ENCODE results near the gene GARS1. TPM values are rescaled to one million over a fixed set of nuclear protein-coding genes. Genes with fewer than 3 reads are reported as not detected.
A peak's percentile ranks its signal among the peaks of the same experiment; 100 is the strongest.

GARS1 gene
- total RNA-seq, 4 donors from 2014 or later = 33.5 to 71.2 (median 58.1) TPM

GRCh38 chr7:30679664-30680063 lies 85.0 kb downstream of the GARS1 start:
- no peak for TF ChIP-seq POLR2A (IDR thresholded peaks at IDR 0.05)
- TF ChIP-seq, protein P1, sequence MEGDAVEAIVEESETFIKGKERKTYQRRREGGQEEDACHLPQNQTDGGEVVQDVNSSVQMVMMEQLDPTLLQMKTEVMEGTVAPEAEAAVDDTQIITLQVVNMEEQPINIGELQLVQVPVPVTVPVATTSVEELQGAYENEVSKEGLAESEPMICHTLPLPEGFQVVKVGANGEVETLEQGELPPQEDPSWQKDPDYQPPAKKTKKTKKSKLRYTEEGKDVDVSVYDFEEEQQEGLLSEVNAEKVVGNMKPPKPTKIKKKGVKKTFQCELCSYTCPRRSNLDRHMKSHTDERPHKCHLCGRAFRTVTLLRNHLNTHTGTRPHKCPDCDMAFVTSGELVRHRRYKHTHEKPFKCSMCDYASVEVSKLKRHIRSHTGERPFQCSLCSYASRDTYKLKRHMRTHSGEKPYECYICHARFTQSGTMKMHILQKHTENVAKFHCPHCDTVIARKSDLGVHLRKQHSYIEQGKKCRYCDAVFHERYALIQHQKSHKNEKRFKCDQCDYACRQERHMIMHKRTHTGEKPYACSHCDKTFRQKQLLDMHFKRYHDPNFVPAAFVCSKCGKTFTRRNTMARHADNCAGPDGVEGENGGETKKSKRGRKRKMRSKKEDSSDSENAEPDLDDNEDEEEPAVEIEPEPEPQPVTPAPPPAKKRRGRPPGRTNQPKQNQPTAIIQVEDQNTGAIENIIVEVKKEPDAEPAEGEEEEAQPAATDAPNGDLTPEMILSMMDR (IDR thresholded peaks at IDR 0.05) = no peak
- Histone ChIP-seq H3K27me3 (no peaks in the 10 kb centered on the region), H3K36me3 (no peaks in the 10 kb centered on the region), H3K4me3 (no peak overlapping the region), H3K27ac (no peak overlapping the region), H3K4me1 (no peaks in the 10 kb centered on the region), H3K9me3 (no peaks in the 10 kb centered on the region)
- intact Hi-C loops (cut with DNase I; ENCODE audit: low total_unique reads) = no loop called here
- DNase-seq = no peak

GRCh38 chr7:30681331-30681797 lies 86.7 kb downstream of the GARS1 start:
- Histone ChIP-seq H3K27me3 (no peaks in the 10 kb centered on the region), H3K9me3 (no peaks in the 10 kb centered on the region), H3K27ac (no peak overlapping the region), H3K36me3 (no peaks in the 10 kb centered on the region), H3K4me1 (no peaks in the 10 kb centered on the region), H3K4me3 (peak overlapping the region in 1 of 2 donors; percentile 40)
- TF ChIP-seq, protein P1 (IDR thresholded peaks at IDR 0.05) = no peak
- TF ChIP-seq POLR2A (IDR thresholded peaks at IDR 0.05) = no peak
- intact Hi-C loops (cut with DNase I; ENCODE audit: low total_unique reads) = no loop called here
- no peak for DNase-seq

GRCh38 chr7:30681815-30682211 lies 87.1 kb downstream of the GARS1 start:
- intact Hi-C loops (cut with DNase I; ENCODE audit: low total_unique reads) = no loop called here
- Histone ChIP-seq H3K4me1 (no peaks in the 10 kb centered on the region), H3K27me3 (no peaks in the 10 kb centered on the region), H3K36me3 (no peaks in the 10 kb centered on the region), H3K4me3 (peak overlapping the region; percentile 19 to 40), H3K27ac (no peak overlapping the region), H3K9me3 (no peaks in the 10 kb centered on the region)
- DNase-seq = no peak
- no peak for TF ChIP-seq POLR2A (IDR thresholded peaks at IDR 0.05)
- TF ChIP-seq, protein P1 (IDR thresholded peaks at IDR 0.05) = no peak

DNA sequence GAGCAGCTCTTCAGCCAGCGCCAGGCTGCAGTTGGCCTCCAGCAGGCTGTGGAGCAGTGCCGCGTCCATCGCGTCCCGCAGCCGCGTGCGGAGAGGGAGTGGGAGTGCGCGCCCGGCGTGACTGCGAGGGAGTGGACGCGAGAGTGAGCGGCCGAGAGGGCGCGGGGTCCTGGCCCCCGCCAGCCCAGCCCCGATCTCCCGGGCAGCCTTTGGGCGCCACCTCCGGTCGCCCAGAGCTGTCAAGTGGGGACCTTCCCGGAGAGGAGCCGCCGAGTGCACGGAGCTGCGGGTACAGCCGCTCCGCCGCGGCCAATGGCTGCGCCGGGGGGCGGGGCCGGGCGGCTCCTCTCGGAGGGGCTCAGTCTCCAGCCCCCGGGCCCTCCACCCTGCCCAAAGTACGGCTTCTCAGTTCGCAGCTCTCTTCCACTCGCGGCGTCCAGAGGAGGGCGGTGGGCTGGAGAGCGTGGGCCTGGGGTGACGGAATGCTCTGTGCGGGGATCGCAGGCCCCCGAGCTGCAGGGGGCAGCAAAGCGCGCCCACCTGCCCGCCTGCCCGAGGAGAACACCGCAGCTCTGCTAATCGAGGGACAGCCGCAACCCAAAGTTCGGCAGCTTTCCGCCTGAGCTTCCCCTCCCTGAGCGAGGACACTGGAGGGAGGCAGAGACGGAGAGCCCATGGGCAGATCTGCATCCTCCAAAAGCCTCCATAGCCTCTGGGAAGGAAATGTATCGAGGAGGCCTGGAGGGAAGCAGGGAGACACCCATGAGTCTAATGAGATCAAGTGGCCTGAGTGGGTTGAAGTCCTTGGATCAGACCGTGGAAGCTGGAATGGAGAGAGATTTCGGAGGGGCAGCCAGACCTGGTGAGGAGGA lies 87.8 kb downstream of the GARS1 start, which contains the start of gene CRHR2:
Gene CRHR2 (minus strand): TSS at position 245 of the 872 bp plus-strand sequence. CDS start 176 bp downstream, at position 69.
- H3K27ac ChIP-seq = no peak within 1 kb of the TSS
- H3K27me3 ChIP-seq = no peaks in the 10 kb centered on the region
- intact Hi-C loops (cut with DNase I; ENCODE audit: low total_unique reads) = no loop called here

More for the DNA sequence above, 87.8 kb downstream of the GARS1 start, which contains the start of gene CRHR2:
- Histone ChIP-seq H3K9me3 (no peaks in the 10 kb centered on the region), H3K4me3 (peak within 1 kb of the TSS; percentile 19 to 40), H3K36me3 (no peaks in the 10 kb centered on the region), H3K4me1 (no peaks in the 10 kb centered on the region)
- DNase-seq = no peak
- TF ChIP-seq POLR2A (IDR thresholded peaks at IDR 0.05) = no peak
- TF ChIP-seq, protein P1 (IDR thresholded peaks at IDR 0.05) = peak; percentile 41 to 47 (median 43)
